ENCODE results near the gene IL1RAPL2. TPM values are rescaled to one million over a fixed set of nuclear protein-coding genes. Genes with fewer than 3 reads are reported as not detected.

IL1RAPL2 gene
- total RNA-seq, 4 donors from 2014 or later, result not detected

GRCh38 chrX:104854790-104855340, 288.9 kb downstream of the IL1RAPL2 start:
- Histone ChIP-seq H3K4me3 (replicated peaks in 1 of 3) (no peak overlapping the region), H3K4me1 (no peaks in the 10 kb centered on the region), H3K27me3 (no peaks in the 10 kb centered on the region), H3K36me3 (no peaks in the 10 kb centered on the region), H3K27ac (no peak overlapping the region), H3K9me3 (no peaks in the 10 kb centered on the region)
- TF ChIP-seq POLR2A (IDR thresholded peaks at IDR 0.05), result no peak
- TF ChIP-seq CTCF (IDR thresholded peaks at IDR 0.05), result no peak
- DNase-seq, result no peak
- intact Hi-C loops (cut with DNase I), result no loop called here
- WGBS, 2 donors, result 67 to 78% methylated on average over 3 of the region's 3 CpGs

DNA sequence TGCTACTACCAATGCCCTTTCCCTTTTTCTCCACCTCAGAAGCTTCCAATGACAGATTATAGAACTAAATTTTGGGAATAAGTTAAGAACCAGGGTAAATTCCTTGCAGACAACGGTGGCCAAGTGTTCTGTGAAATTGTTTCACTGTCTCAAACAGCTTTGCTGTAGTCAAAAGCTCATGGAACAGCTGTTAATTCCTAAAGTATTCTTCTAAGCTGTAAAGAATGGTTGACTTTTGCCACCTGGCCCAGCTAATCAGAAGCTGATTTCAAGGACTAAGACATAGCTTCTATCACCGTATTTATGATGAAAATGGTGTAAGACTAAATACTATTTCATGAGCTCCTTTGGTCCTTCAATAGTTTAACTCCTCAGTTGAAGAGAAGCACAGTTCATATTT, 297.5 kb downstream of the IL1RAPL2 start:
- 71 to 75% methylated on average over 2 of the region's 2 CpGs for WGBS, 2 donors
- Histone ChIP-seq H3K27ac (no peak overlapping the region), H3K4me1 (no peaks in the 10 kb centered on the region), H3K36me3 (no peaks in the 10 kb centered on the region), H3K9me3 (no peaks in the 10 kb centered on the region), H3K27me3 (no peaks in the 10 kb centered on the region), H3K4me3 (replicated peaks in 1 of 3) (no peak overlapping the region)
- intact Hi-C loops (cut with DNase I), result no loop called here
- DNase-seq, result no peak
- TF ChIP-seq CTCF (IDR thresholded peaks at IDR 0.05) (no peak), POLR2A (IDR thresholded peaks at IDR 0.05) (no peak)

- Histone ChIP-seq H3K4me1 (no peaks in the 10 kb centered on the region), H3K27ac (no peak overlapping the region), H3K27me3 (no peaks in the 10 kb centered on the region), H3K4me3 (replicated peaks in 1 of 3) (no peak overlapping the region), H3K9me3 (no peaks in the 10 kb centered on the region), H3K36me3 (no peaks in the 10 kb centered on the region)
- intact Hi-C loops (cut with DNase I), result no loop called here
- DNase-seq, result no peak
- WGBS, 2 donors, result 39 to 40% methylated on average over 4 of the region's 4 CpGs
- no peak for TF ChIP-seq POLR2A (IDR thresholded peaks at IDR 0.05)
- TF ChIP-seq CTCF (IDR thresholded peaks at IDR 0.05), result no peak
Measured at GRCh38 chrX:104864296-104864695, 298.3 kb downstream of the IL1RAPL2 start.

DNA sequence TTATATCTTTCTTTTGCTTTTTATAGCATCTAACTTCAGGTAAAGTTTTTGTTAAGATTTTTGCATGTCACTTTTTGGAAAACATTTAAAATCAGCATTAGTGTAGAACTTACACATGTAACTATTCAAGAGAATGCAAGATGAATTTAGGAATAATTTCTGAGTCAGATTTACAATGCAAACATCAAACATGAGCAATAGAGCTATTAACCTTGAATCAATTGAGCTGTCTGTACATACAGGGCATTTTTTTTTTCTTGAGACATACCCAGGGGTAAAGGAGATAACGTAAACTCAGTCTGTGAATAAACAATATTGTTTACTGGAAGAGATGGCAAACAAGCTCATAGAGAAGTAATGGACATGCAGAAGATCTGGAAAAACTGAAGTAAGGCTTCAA, 311.5 kb downstream of the IL1RAPL2 start:
- Histone ChIP-seq H3K27me3 (no peaks in the 10 kb centered on the region), H3K4me3 (replicated peaks in 1 of 3) (no peak overlapping the region), H3K27ac (no peak overlapping the region), H3K36me3 (no peaks in the 10 kb centered on the region), H3K9me3 (no peaks in the 10 kb centered on the region), H3K4me1 (no peaks in the 10 kb centered on the region)
- TF ChIP-seq CTCF (IDR thresholded peaks at IDR 0.05), result no peak
- no peak for TF ChIP-seq POLR2A (IDR thresholded peaks at IDR 0.05)
- DNase-seq, result no peak
- WGBS, 2 donors, result 83 to 88% methylated on average over 1 of the region's 1 CpG
- intact Hi-C loops (cut with DNase I), result no loop called here

DNA sequence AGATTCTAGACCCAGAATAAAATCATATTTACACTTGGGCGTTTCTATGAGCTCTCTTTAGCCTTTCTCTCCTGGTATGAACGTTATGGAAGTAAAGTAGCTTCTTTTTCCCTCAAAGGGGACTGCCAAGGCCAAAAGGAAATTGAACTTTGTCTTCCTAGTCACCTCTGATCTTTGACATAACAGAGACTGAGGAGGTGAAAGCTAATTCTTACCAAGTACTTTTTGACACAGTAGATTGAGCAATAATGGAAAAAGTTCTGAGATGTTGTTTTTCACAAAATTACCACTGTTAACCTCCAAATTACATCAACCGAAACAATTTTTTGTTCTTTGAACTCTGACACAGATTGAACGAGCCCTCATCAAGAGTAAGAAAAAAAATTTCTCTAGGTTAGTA, 336.1 kb downstream of the IL1RAPL2 start:
- 49 to 57% methylated on average over 4 of the region's 4 CpGs for WGBS, 2 donors
- H3K27me3 ChIP-seq, result no peaks in the 10 kb centered on the region

More for the DNA sequence above, 336.1 kb downstream of the IL1RAPL2 start:
- no peak overlapping the region for H3K27ac ChIP-seq
- intact Hi-C loops (cut with DNase I), result no loop called here
- TF ChIP-seq CTCF (IDR thresholded peaks at IDR 0.05) (no peak), POLR2A (IDR thresholded peaks at IDR 0.05) (no peak)
- no peak for DNase-seq
- H3K4me3 ChIP-seq (replicated peaks in 1 of 3), result no peak overlapping the region
- no peaks in the 10 kb centered on the region for H3K9me3 ChIP-seq
- H3K36me3 ChIP-seq, result no peaks in the 10 kb centered on the region
- no peaks in the 10 kb centered on the region for H3K4me1 ChIP-seq

All from thyroid gland (tissue), 4 donors.